ENCODE results near the gene CNTN1. TPM values are rescaled to one million over a fixed set of nuclear protein-coding genes. Genes with fewer than 3 reads are reported as not detected.

CNTN1 gene
- total RNA-seq, 1 experiment from 2014 or later: not detected

DNA sequence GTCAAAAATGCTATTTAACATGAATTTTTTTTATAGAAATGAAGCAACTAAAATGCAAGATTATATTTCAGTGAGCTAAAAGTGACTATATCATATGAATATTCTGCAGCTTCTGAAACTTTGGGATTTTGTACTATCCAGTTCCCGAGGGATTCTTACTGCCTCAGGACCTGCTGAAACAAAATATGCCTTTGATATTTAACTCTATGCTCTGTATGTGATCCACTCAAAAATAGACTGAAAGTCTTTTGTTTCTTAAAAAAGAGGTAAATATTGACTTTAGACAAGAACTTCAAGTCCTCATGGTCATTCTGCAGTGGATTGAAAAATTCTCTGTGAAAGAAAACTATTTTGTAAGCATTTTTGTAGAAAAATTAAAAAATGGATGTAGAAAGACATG is 22.4 kb downstream of the CNTN1 start:
- intact Hi-C loops (cut with micrococcal nuclease): no loop called here
- TF ChIP-seq, protein P1, sequence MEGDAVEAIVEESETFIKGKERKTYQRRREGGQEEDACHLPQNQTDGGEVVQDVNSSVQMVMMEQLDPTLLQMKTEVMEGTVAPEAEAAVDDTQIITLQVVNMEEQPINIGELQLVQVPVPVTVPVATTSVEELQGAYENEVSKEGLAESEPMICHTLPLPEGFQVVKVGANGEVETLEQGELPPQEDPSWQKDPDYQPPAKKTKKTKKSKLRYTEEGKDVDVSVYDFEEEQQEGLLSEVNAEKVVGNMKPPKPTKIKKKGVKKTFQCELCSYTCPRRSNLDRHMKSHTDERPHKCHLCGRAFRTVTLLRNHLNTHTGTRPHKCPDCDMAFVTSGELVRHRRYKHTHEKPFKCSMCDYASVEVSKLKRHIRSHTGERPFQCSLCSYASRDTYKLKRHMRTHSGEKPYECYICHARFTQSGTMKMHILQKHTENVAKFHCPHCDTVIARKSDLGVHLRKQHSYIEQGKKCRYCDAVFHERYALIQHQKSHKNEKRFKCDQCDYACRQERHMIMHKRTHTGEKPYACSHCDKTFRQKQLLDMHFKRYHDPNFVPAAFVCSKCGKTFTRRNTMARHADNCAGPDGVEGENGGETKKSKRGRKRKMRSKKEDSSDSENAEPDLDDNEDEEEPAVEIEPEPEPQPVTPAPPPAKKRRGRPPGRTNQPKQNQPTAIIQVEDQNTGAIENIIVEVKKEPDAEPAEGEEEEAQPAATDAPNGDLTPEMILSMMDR (IDR thresholded peaks at IDR 0.05; ENCODE audit: unreplicated experiment): no peak
- H3K36me3 Mint-ChIP-seq (ENCODE audit: insufficient read depth, unreplicated experiment): no peaks in the 10 kb centered on the region
- H3K27ac Mint-ChIP-seq (ENCODE audit: low read depth, unreplicated experiment): no peak overlapping the region
- no peak overlapping the region for H3K4me3 Mint-ChIP-seq (ENCODE audit: unreplicated experiment)
- BruUV-seq (replicated peaks): no TSS peak
- POLR2A ChIA-PET: no interaction called here
- CTCF ChIA-PET: no interaction called here
- no peaks in the 10 kb centered on the region for H3K9me3 Mint-ChIP-seq (ENCODE audit: unreplicated experiment)
- H3K27me3 Mint-ChIP-seq (ENCODE audit: insufficient read depth, unreplicated experiment): peaks cover 41% of the 10 kb centered on the region
- DNase-seq (ENCODE audit: unreplicated experiment): no peak
- no peaks in the 10 kb centered on the region for H3K4me1 Mint-ChIP-seq (ENCODE audit: insufficient read depth, unreplicated experiment)

DNA sequence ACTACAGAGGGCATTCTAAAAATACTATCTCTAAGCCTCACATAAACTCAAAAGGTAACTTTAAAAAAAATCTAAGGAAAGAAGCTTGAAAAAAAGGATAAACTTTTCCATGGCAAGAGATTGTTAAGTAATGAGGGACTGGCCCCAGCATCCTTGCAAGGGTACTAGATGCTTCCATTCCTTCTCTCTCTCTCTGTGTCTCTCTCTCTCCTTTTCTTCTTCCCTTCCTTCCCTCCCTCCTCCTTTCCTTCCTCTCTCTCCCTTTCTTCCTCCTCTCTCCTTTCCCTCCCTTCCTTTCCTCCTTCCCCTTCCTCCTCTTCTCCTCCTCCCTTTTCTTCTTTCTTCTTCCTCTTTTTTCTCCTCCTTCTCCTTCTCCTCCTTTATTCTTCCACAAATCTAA is 23.8 kb downstream of the CNTN1 start:
- H3K27ac Mint-ChIP-seq (ENCODE audit: low read depth, unreplicated experiment): no peak overlapping the region
- no peak for DNase-seq (ENCODE audit: unreplicated experiment)
- no peaks in the 10 kb centered on the region for H3K4me1 Mint-ChIP-seq (ENCODE audit: insufficient read depth, unreplicated experiment)
- no peaks in the 10 kb centered on the region for H3K36me3 Mint-ChIP-seq (ENCODE audit: insufficient read depth, unreplicated experiment)
- TF ChIP-seq, protein P1 (IDR thresholded peaks at IDR 0.05; ENCODE audit: unreplicated experiment): no peak
- intact Hi-C loops (cut with micrococcal nuclease): no loop called here
- no TSS peak for BruUV-seq (replicated peaks)
- H3K9me3 Mint-ChIP-seq (ENCODE audit: unreplicated experiment): no peaks in the 10 kb centered on the region
- ChIA-PET CTCF (no interaction called here), POLR2A (no interaction called here)
- peaks cover 38% of the 10 kb centered on the region for H3K27me3 Mint-ChIP-seq (ENCODE audit: insufficient read depth, unreplicated experiment)
- no peak overlapping the region for H3K4me3 Mint-ChIP-seq (ENCODE audit: unreplicated experiment)

DNA sequence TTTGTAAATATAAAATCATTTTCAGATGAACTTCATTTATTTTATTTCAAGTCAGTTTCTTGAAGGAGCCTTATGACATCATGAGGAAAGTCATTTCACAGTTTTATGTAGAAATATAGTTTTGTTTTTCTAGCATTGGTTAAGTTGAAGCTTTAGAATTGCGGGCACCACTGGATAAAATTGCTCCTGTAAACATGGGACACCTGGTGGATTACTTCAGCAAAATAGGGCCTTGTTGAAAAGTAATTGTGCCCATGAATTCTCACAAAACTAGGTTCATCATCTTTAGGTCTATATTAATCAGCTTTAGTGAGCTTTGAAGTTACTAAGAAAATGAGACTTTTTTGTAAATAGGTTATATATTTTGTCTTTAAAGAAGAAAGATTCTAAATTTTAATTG is 25.3 kb downstream of the CNTN1 start:
- POLR2A ChIA-PET: no interaction called here
- TF ChIP-seq, protein P1 (IDR thresholded peaks at IDR 0.05; ENCODE audit: unreplicated experiment): no peak
- Mint-ChIP-seq H3K27me3 (ENCODE audit: insufficient read depth, unreplicated experiment) (peaks cover 27% of the 10 kb centered on the region), H3K36me3 (ENCODE audit: insufficient read depth, unreplicated experiment) (no peaks in the 10 kb centered on the region), H3K9me3 (ENCODE audit: unreplicated experiment) (no peaks in the 10 kb centered on the region), H3K4me1 (ENCODE audit: insufficient read depth, unreplicated experiment) (no peaks in the 10 kb centered on the region), H3K27ac (ENCODE audit: low read depth, unreplicated experiment) (no peak overlapping the region), H3K4me3 (ENCODE audit: unreplicated experiment) (no peak overlapping the region)
- DNase-seq (ENCODE audit: unreplicated experiment): no peak
- intact Hi-C loops (cut with micrococcal nuclease): no loop called here
- CTCF ChIA-PET: no interaction called here
- BruUV-seq (replicated peaks): no TSS peak

DNA sequence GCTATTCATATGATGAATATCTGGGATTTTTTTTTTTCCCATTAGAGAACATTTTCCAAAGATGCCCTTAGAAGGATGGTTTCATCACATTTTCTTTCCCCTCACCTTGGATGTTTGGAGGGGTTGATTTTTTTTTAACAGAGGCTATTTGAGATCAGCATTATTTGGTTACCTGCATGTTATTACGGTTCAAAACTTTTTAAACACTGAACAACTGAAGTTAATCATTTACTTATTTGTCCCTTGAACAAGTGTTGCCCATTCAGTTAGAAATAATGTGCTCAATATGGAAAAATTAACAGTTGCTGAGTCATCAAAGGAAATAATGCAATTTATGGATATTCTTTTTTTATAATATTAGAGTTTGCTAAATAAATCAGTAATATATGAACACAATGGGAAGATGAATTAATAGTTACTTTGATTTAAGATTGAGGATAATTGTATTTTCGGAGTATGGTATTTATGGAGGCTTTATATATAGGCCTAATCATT is 26.7 kb downstream of the CNTN1 start:
- CTCF ChIA-PET: no interaction called here
- no peaks in the 10 kb centered on the region for H3K4me1 Mint-ChIP-seq (ENCODE audit: insufficient read depth, unreplicated experiment)
- H3K27ac Mint-ChIP-seq (ENCODE audit: low read depth, unreplicated experiment): no peak overlapping the region
- TF ChIP-seq, protein P1 (IDR thresholded peaks at IDR 0.05; ENCODE audit: unreplicated experiment): no peak
- intact Hi-C loops (cut with micrococcal nuclease): no loop called here
- no peak overlapping the region for H3K4me3 Mint-ChIP-seq (ENCODE audit: unreplicated experiment)
- no peak for DNase-seq (ENCODE audit: unreplicated experiment)
- peaks cover 21% of the 10 kb centered on the region for H3K27me3 Mint-ChIP-seq (ENCODE audit: insufficient read depth, unreplicated experiment)
- BruUV-seq (replicated peaks): no TSS peak
- H3K9me3 Mint-ChIP-seq (ENCODE audit: unreplicated experiment): no peaks in the 10 kb centered on the region
- no peaks in the 10 kb centered on the region for H3K36me3 Mint-ChIP-seq (ENCODE audit: insufficient read depth, unreplicated experiment)
- POLR2A ChIA-PET: no interaction called here
